NCI-H69 (cell line): Measurements from ENCODE around the gene DUSP3.

Experiments
- DNase-seq: peaks from one replicate; lab custom pipeline; 2025; lab: John Stamatoyannopoulos, UW

DUSP3 gene

DNA sequence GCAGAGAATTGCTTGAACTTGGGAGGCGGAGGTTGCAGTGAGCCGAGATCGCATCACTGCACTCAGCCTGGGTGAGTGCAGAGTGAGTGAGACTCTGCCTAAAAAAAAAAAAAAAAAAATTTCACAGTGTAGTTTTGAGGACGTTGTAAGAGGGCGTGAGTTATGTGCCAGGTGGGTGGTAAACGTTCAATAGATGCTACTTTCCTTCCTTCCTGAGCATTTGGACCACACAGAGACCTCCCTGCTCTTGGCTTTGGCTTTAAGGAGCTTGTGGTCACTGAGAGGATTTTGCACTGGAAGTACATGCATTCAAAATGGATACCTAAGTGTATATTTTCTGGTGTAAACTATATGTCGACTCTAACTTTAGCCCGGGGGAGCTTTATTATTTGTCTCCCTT lies 50.7 kb downstream of the DUSP3 start:
- DNase-seq, result no peak

GRCh38 chr17:43723697-43724359 lies 54.9 kb downstream of the DUSP3 start:
- no peak for DNase-seq

DNA sequence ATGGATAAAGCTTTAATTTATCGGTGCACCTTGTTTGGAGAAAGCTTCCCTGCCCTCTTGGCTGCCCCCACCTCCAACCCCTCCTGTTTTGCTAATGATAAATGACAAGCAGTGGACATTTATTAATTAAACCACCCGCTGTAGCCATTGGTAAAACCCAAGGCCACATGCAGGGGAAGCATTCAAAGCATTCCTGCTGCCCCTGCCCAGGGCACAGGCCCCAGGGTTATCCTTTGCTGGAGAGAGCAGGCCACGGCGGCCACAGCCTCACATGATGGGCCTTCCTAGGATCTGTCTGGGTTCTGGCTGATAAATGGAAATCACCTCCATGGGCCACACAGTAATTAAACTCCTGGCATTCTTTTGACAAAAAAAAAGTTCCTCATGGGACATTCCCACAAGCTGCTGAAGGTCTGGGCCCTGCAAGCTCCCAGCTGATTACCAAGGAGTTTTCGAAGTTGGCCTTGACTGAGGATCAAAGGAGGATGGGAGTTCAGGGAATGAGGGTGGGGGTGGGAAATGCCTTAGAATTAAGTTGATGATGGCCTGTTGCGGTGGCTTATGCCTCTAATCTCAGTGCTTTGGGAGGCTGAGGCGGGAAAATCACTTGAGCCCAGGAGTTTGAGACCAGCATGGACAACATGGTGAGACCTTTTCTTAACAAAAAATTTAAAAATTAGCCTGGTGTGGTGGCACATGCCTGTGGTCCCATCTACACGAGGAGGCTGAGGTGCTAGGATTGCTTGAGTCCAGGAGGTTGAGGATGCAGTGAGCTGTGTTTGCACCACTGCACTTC lies 55.7 kb downstream of the DUSP3 start:
- no peak for DNase-seq

- no peak for DNase-seq
Observed at GRCh38 chr17:43722269-43722619, 56.5 kb downstream of the DUSP3 start.

GRCh38 chr17:43721537-43722268 lies 57.1 kb downstream of the DUSP3 start:
- DNase-seq, result no peak

- peak; percentile 23 for DNase-seq
Observed at GRCh38 chr17:43720311-43721060, 58.3 kb downstream of the DUSP3 start.

DNA sequence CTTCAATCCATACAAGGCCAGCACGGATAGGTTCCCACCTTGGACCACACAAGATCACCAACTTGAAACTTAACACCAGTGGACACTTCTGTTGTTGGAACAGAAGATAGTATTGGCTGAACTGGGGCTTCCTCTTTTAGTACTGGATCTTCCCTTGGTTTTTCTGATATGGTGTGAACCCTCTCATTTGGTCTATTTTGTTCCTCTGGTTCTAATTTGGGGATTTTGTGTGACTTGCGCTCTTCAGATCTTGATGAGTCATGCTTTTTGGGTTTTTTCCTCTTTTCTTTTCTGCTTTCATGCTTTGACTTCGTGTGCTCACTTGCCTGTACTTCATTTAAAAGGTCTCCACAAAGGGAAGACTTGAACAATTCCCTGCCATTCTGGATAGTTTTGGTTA lies 59.2 kb downstream of the DUSP3 start:
- no peak for DNase-seq

DNA sequence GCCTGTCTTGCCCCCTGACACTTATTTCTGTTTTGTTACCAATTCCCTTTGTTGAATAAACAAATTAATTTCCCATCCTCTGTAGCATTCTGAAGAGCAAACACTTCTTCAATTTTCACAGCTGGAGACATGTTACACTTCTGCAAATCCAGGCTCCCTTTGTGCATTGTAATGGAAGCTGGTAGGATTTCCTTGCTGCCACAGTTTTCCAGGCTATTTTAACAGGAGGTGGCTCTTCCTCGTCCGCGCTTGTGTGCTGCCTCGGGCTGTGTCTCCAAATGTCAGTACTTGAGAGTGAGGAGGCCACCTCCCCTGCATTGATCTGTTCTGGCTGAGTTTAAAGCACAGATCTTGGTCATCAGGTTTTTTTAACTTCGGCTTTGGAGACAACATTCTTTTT lies 60.2 kb downstream of the DUSP3 start:
- peak; percentile 88 for DNase-seq

DNA sequence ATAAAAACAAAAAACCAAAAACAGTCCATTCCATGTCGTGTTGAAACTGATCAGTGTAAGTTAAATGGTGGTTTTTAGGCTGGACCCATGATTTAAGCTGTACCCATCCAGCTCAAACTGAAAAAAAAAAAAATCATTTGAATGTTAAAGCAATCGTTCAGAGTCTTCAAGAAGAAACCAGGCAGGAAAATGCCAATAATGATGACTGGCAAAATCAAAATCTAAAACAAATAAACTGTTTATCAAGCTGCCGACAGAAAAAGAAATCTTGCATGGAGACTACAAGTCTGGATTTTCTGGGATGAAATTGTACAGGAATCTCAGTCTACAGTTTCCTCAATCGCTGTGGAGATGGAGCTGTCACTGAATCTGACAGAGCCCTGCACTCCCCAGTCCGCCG lies 60.9 kb downstream of the DUSP3 start:
- DNase-seq, result no peak
